Memory B cell (primary cell): ENCODE results near the gene NBPF1.
"Not testable (repeated sequence)": the region's sequence is repeated elsewhere in the genome, so short reads cannot be mapped to it uniquely, and the experiment has no call there.

Source experiments
- ATAC-seq: fragments of 150-1000 bp; cut with Tn5 transposase; 2 replicates; pipeline ENCODE4 v1.10.0; 2021; ENCODE audit warnings: low read depth, mild to moderate bottlenecking, moderate library complexity
- DNase-seq, 2 donors: peaks; one replicate each; pipeline ENCODE4 v3.0.0; 2022; ENCODE audit warnings: low spot score in 2 of 2
- H3K27ac Mint-ChIP-seq: one replicate; pipeline ENCODE4 v1.8.0; 2022; ENCODE audit warnings: mild to moderate bottlenecking, moderate library complexity, mixed read lengths
- H3K27me3 Mint-ChIP-seq: one replicate; pipeline ENCODE4 v1.8.0; 2022; ENCODE audit warnings: mixed read lengths
- H3K36me3 Mint-ChIP-seq: one replicate; pipeline ENCODE4 v1.8.0; 2022; ENCODE audit warnings: mild to moderate bottlenecking, mixed read lengths
- H3K4me1 Mint-ChIP-seq: one replicate; pipeline ENCODE4 v1.8.0; 2022; ENCODE audit warnings: mixed read lengths
- H3K4me3 Mint-ChIP-seq: one replicate; pipeline ENCODE4 v1.8.0; 2022; ENCODE audit warnings: mild to moderate bottlenecking, moderate library complexity, mixed read lengths
- H3K9me3 Mint-ChIP-seq: one replicate; pipeline ENCODE4 v1.8.0; 2022; ENCODE audit warnings: mixed read lengths

NBPF1 gene

GRCh38 chr1:16645271-16646060 lies 32.1 kb upstream of the NBPF1 start:
- H3K4me3 Mint-ChIP-seq, H3K36me3 Mint-ChIP-seq, H3K27me3 Mint-ChIP-seq, ATAC-seq, H3K4me1 Mint-ChIP-seq, DNase-seq, H3K9me3 Mint-ChIP-seq, H3K27ac Mint-ChIP-seq: not testable (repeated sequence)

- not testable (repeated sequence) for H3K4me3 Mint-ChIP-seq, H3K27me3 Mint-ChIP-seq, H3K27ac Mint-ChIP-seq, H3K36me3 Mint-ChIP-seq, H3K9me3 Mint-ChIP-seq, H3K4me1 Mint-ChIP-seq
- ATAC-seq (peak; percentile 90), DNase-seq (peak; percentile 100)
Measured at GRCh38 chr1:16644482-16645270, 31.3 kb upstream of the NBPF1 start.

- H3K9me3 Mint-ChIP-seq = no peaks in the 10 kb centered on the region
- no peaks in the 10 kb centered on the region for H3K36me3 Mint-ChIP-seq
- ATAC-seq = no peak
Measured at GRCh38 chr1:16644193-16644481, 30.8 kb upstream of the NBPF1 start.

GRCh38 chr1:16643476-16644192 lies 30.3 kb upstream of the NBPF1 start:
- H3K4me1 Mint-ChIP-seq, H3K36me3 Mint-ChIP-seq, H3K9me3 Mint-ChIP-seq, ATAC-seq, H3K27ac Mint-ChIP-seq, H3K4me3 Mint-ChIP-seq, H3K27me3 Mint-ChIP-seq: not testable (repeated sequence)
- peak in 1 of 2 donors; percentile 44 for DNase-seq

More at GRCh38 chr1:16644193-16644481, 30.8 kb upstream of the NBPF1 start:
- Mint-ChIP-seq H3K4me3 (no peak overlapping the region), H3K27me3 (no peaks in the 10 kb centered on the region), H3K4me1 (no peaks in the 10 kb centered on the region), H3K27ac (no peak overlapping the region)
- no peak for DNase-seq

- H3K27ac Mint-ChIP-seq, H3K36me3 Mint-ChIP-seq, H3K4me1 Mint-ChIP-seq, H3K4me3 Mint-ChIP-seq, H3K27me3 Mint-ChIP-seq, ATAC-seq, H3K9me3 Mint-ChIP-seq: not testable (repeated sequence)
- peak in 1 of 2 donors; percentile 47 for DNase-seq
Measured at GRCh38 chr1:16643001-16643411, 29.6 kb upstream of the NBPF1 start.

- H3K9me3 Mint-ChIP-seq, ATAC-seq, H3K36me3 Mint-ChIP-seq, H3K27ac Mint-ChIP-seq, H3K27me3 Mint-ChIP-seq, H3K4me1 Mint-ChIP-seq, H3K4me3 Mint-ChIP-seq: not testable (repeated sequence)
- peak in 1 of 2 donors; percentile 23 for DNase-seq
Measured at GRCh38 chr1:16642025-16642966, 28.9 kb upstream of the NBPF1 start.

GRCh38 chr1:16641159-16641975 lies 28.0 kb upstream of the NBPF1 start:
- H3K27me3 Mint-ChIP-seq, H3K4me1 Mint-ChIP-seq, ATAC-seq, H3K9me3 Mint-ChIP-seq, H3K4me3 Mint-ChIP-seq, DNase-seq, H3K36me3 Mint-ChIP-seq, H3K27ac Mint-ChIP-seq: not testable (repeated sequence)

GRCh38 chr1:16639091-16640031 lies 26.0 kb upstream of the NBPF1 start:
- H3K27me3 Mint-ChIP-seq, H3K9me3 Mint-ChIP-seq, H3K27ac Mint-ChIP-seq, H3K4me1 Mint-ChIP-seq, H3K36me3 Mint-ChIP-seq, H3K4me3 Mint-ChIP-seq, ATAC-seq: not testable (repeated sequence)
- DNase-seq = peak in 1 of 2 donors; percentile 29

GRCh38 chr1:16637941-16638778 lies 24.8 kb upstream of the NBPF1 start:
- H3K9me3 Mint-ChIP-seq, ATAC-seq, H3K27ac Mint-ChIP-seq, H3K4me1 Mint-ChIP-seq, H3K4me3 Mint-ChIP-seq, H3K27me3 Mint-ChIP-seq: not testable (repeated sequence)
- peaks cover 12% of the 10 kb centered on the region for H3K36me3 Mint-ChIP-seq
- peak in 1 of 2 donors; percentile 15 for DNase-seq

- not testable (repeated sequence) for H3K4me3 Mint-ChIP-seq, ATAC-seq, H3K27ac Mint-ChIP-seq, H3K4me1 Mint-ChIP-seq, DNase-seq, H3K9me3 Mint-ChIP-seq, H3K27me3 Mint-ChIP-seq
- peaks cover 16% of the 10 kb centered on the region for H3K36me3 Mint-ChIP-seq
Measured at GRCh38 chr1:16636551-16637195, 23.3 kb upstream of the NBPF1 start.

GRCh38 chr1:16635959-16636358 lies 22.6 kb upstream of the NBPF1 start:
- DNase-seq, ATAC-seq, H3K27me3 Mint-ChIP-seq, H3K27ac Mint-ChIP-seq, H3K4me1 Mint-ChIP-seq, H3K9me3 Mint-ChIP-seq, H3K4me3 Mint-ChIP-seq: not testable (repeated sequence)
- peaks cover 23% of the 10 kb centered on the region for H3K36me3 Mint-ChIP-seq
